ENCODE data around the gene SUPT6H. TPM values are rescaled to one million over a fixed set of nuclear protein-coding genes. Genes with fewer than 3 reads are reported as not detected.

Gene SUPT6H
- total and polyA plus RNA-seq, 2 of the 4 experiments (the other 2 are of a cell fraction) = 41.4 to 44.8 TPM

GRCh38 chr17:28738680-28739384, 76.8 kb downstream of the SUPT6H start (continued):
- no peak for TF ChIP-seq RCOR1 (IDR thresholded peaks at IDR 0.05; ENCODE audit: insufficient replicate concordance, low read length)
- TF ChIP-seq SMC3 (IDR thresholded peaks at IDR 0.05; ENCODE audit: low read depth, low read length) = no peak
- TF ChIP-seq MAZ (IDR thresholded peaks at IDR 0.05; ENCODE audit: borderline replicate concordance, low read depth, low read length) = no peak
- no peak for TF ChIP-seq CHD1 (IDR thresholded peaks at IDR 0.05; ENCODE audit: low read depth, low read length)
- TF ChIP-seq BHLHE40 (IDR thresholded peaks at IDR 0.05; ENCODE audit: low read depth, low read length) = no peak
- no peak for TF ChIP-seq MXI1 (IDR thresholded peaks at IDR 0.05; ENCODE audit: borderline replicate concordance, low read depth, low read length)

All from IMR-90 (cell line).